Loucy (cell line): Measurements from ENCODE around the gene ARHGAP42.
"Not testable (repeated sequence)": the region's sequence is repeated elsewhere in the genome, so short reads cannot be mapped to it uniquely, and the experiment has no call there.

ENCODE experiments used
- EZH2phosphoT487 ChIP-seq: fragments of 200-600 bp; IDR thresholded peaks from 2 replicates; pipeline ENCODE4 v1.6.1; 2018; ENCODE audit warnings: antibody characterized with exemption, mild to moderate bottlenecking, moderate library complexity, borderline replicate concordance
- TF ChIP-seq, protein P1 (sequence below): fragments of 200-600 bp; sonication (generic); conservative IDR thresholded peaks from 2 replicates; pipeline ENCODE4 v1.5.1; 2014; ENCODE audit warnings: mild to moderate bottlenecking, antibody characterized with exemption, low read length

DNA sequence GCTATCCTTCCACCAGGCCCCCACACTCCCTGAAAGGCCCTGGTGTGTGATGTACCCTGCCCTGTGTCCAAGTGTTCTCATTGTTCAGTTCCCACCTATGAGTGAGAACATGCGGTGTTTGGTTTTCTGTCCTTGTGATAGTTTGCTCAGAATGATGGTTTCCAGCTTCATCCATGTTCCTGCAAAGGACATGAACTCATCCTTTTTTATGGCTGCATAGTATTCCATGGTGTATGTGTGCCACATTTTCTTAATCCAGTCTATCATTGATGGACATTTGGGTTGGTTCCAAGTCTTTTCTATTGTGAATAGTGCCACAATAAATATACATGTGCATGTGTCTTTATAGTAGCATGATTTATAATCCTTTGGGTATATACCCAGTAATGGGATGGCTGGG is 208.9 kb downstream of the ARHGAP42 start:
- TF ChIP-seq, protein P1, sequence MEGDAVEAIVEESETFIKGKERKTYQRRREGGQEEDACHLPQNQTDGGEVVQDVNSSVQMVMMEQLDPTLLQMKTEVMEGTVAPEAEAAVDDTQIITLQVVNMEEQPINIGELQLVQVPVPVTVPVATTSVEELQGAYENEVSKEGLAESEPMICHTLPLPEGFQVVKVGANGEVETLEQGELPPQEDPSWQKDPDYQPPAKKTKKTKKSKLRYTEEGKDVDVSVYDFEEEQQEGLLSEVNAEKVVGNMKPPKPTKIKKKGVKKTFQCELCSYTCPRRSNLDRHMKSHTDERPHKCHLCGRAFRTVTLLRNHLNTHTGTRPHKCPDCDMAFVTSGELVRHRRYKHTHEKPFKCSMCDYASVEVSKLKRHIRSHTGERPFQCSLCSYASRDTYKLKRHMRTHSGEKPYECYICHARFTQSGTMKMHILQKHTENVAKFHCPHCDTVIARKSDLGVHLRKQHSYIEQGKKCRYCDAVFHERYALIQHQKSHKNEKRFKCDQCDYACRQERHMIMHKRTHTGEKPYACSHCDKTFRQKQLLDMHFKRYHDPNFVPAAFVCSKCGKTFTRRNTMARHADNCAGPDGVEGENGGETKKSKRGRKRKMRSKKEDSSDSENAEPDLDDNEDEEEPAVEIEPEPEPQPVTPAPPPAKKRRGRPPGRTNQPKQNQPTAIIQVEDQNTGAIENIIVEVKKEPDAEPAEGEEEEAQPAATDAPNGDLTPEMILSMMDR, result not testable (repeated sequence)
- not testable (repeated sequence) for TF ChIP-seq EZH2phosphoT487
